HG03342 (cell line): Measurements from ENCODE around the gene ARHGEF12.

Source experiments
- ATAC-seq: cut with Tn5 transposase; IDR thresholded peaks from one replicate; pipeline ENCODE4 v1.9.1; 2021; ENCODE audit warnings: mild to moderate bottlenecking, moderate library complexity; ENCODE audit not compliant: unreplicated experiment

The ARHGEF12 gene

GRCh38 chr11:120335908-120336640, at the start of gene ARHGEF12:
Gene ARHGEF12, plus strand, starts transcription at chr11:120336413. Its CDS starts 831 bp downstream, at chr11:120337244.
- peak; percentile 50 for ATAC-seq

- ATAC-seq = no peak
Observed at GRCh38 chr11:120288021-120288420, 48.2 kb upstream of the ARHGEF12 start.

- no peak for ATAC-seq
Observed at GRCh38 chr11:120289426-120289825, 46.8 kb upstream of the ARHGEF12 start.

DNA sequence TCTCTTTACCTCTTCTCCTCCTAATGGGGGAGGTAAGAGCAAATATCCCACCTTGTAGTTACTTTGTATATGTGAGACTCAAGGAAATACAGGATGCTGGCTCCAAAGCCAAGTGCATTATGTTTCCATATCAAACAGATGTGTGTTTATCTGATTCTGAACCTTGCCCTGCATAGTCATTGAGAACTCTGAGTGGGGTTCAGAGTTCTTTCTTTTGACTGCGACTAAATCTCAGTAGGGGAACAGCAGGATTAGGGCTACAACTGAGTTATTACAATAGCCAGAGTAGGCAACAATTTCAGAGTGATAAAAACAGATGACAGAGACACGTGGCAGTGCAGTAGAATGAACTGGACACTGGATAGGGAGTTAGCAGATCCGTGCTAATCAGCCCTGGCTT, 45.3 kb upstream of the ARHGEF12 start:
- no peak for ATAC-seq

DNA sequence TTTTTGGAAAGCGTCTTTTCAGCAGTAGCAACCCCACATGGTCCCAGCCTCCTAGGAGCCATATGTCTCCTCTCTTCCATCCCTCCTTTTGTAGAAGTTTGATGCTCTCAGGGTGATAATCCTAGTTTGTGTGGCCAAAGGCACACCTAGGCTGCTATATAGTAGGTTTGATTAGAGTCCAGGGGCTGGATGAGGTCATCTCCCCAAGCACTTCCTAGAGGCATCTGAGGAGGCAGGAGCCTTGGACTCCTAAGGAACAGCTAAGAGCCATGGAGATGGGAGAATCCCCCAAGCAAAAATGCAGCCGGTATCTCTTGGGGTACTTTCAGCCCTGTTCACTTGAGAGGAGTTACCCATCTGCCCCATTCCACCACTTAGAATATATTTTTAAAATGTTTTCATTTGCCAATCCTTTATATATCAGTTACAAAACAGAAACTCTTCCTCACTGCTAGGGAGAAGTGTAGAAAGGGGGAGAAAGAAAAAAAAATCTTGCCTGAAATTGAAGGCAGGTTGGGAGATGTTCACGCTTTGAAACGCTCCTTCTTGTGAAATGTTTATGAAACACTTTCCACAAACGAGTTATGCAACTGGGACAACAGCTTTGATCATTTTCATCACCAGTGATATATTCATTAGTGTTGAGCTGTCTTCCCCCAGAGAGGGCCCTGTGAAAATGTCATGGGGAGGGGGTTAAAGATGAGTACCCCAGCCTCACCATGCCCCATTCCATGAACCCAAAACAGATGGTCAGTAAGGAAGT, 43.0 kb upstream of the ARHGEF12 start:
- no peak for ATAC-seq

GRCh38 chr11:120294096-120294495, 42.1 kb upstream of the ARHGEF12 start:
- ATAC-seq = no peak

GRCh38 chr11:120295099-120295498, 41.1 kb upstream of the ARHGEF12 start:
- no peak for ATAC-seq

DNA sequence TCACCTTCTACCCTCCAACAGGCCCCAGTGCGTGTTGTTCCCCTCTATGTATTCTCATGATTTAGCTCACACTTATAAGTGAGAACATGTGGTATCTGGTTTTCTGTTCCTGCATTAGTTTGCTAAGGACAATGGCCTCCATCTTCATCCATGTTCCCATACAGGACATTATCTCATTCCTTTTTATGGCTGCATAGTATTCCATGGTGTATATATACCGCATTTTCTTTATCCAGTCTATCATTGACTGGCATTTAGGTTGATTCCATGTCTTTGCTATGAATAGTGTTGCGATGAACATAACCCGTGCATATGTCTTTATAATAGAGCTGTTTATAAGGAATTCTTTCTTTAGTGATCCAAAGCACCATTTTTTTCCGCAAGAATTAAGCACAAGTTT, 39.7 kb upstream of the ARHGEF12 start:
- no peak for ATAC-seq

DNA sequence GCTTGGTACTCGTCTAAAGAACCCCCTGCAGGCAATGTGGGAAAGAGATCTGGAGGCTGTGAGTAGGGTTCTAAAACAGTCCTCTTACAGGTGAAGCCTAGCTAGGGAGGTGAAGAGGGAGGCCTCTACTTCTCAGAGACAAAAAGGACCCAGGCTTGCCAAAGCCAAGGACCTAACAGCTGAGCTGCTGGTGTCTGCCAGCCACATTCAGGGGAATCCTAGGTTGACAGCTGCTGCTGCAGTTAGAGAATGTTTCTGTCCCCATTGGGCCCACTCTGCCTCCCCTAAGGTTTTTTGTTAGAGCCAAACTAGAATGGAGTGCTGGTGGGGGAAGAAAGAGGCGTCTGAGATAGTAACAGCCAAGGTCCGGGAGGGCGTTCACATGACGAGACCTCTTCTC, 37.8 kb upstream of the ARHGEF12 start:
- no peak for ATAC-seq

DNA sequence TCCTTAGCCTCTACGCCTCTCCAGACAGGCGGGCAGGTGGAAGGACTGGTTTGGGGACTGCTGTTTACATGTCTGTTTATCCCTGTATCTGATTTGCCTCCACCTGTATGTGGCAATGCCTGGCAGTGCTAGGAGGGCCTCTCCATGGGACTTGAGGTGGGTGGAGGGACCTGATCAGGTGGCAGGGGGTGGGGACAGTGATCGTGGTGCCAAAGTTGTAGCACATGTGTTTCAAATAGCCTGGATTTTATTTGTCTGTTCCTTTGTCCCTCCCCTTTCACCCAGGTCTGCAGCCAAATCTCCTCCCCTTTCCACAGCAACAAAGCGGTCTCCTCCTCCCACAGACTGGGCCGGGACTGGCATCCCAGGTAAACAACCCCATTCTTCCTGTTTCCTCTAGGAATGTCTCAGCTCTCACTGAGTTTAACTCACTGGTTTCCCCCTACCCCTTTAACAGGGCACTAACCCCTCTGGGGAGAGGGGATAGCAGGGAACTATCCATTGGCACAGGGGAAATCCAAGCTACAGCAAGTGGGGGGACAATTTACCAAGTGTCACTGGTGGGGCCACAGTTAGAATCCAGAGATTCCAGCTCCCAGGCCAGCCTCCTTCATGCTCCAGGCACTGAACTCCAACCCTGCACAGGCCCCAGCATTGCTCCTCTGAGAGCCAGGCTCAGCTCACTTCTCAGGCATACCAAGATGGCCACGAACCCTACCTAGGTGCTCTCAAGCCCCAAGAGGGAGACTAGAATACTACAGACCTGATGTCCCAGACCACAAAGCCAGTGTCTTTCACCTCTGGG, 34.0 kb upstream of the ARHGEF12 start:
- ATAC-seq = no peak

- ATAC-seq = no peak
Observed at GRCh38 chr11:120303004-120303637, 33.1 kb upstream of the ARHGEF12 start.

GRCh38 chr11:120304526-120304925, 31.7 kb upstream of the ARHGEF12 start:
- ATAC-seq = no peak

- ATAC-seq = no peak
Observed at GRCh38 chr11:120305286-120305685, 30.9 kb upstream of the ARHGEF12 start.

- no peak for ATAC-seq
Observed at GRCh38 chr11:120306519-120307242, 29.5 kb upstream of the ARHGEF12 start.

GRCh38 chr11:120307476-120307875, 28.7 kb upstream of the ARHGEF12 start:
- ATAC-seq = no peak

DNA sequence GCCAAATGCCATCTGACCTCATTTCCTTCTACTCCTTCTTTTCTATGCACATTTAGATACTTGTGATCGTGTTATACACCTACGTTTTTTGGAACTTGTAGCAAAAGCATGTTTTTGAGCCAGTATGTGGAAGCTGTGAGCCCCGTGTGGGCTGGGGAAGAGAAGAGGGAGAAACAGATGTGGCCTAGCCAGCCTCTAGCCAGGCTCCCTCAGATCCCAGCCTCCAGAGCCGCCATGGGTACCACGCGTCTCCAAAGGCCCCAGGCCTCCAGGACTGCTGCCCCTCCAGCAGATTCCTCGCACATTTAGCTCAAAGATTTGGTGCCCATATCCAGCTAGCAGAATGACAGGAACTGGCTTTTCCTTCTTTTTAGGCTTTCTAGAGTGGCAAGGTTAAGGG, 28.1 kb upstream of the ARHGEF12 start:
- no peak for ATAC-seq

GRCh38 chr11:120310870-120311269, 25.3 kb upstream of the ARHGEF12 start:
- ATAC-seq = no peak

DNA sequence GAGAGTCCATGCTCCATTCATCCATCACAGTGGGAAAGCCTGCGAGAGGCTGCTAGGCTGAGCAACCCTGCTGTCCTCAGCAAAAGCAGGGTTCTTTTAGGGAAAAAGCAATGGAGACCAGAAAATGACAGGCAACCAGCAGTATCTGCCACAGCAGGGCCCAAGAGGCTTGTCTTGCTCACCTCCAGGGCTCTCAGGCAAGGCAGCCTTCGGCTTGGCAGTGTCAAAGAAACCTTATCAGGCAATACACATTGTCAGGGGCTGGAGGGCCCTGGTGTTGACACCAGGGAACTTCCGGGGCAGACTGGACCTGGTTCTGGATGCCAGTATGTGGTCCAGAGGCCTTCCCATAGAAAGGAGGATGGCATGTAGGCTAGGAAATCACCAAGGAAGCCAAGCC, 21.4 kb upstream of the ARHGEF12 start:
- ATAC-seq = no peak

DNA sequence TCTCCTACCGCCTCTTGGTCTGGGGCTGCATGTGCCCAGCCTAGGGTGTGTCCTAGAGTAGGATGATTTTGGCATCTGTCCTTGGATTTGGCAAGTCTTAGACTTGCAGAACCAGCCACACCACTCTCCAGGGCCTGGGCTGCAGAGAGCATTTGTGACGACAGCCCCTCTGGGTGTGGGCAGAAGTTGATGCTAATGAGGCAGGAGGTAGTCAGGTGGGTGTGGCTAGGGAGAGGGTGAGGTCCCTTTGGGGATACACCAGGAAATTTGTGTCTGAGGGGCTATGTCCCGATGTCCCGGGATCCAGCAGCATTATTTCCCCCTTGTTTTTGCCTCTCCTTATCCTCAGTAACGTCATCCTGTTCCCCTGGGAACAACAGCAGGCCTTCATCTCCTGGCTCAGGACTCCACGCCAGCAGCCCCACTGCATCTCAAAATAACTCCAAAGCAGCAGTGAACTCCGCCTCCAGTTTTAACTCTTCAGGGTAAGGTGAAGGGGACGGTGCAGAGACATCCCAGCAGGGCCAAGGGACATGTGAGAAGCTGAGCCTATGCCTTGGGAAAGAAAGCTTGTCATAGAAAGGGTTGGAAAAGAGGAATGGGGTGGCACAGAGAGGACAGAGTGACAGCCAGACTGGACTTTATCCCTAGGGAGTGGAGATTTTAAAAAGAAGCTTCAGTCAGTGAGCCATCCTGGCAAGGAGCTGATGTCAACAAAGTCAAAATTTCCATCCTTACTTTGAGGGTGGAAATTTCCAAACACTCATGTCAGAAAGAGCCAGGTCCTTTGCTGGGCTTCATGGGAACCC, 19.1 kb upstream of the ARHGEF12 start:
- no peak for ATAC-seq
